NB4 (cell line): ENCODE data around the gene MRPS14.

Experiments used
- DNase-seq: peaks from one replicate; pipeline ENCODE4 v3.0.0; 2010; ENCODE audit warnings: low read depth
- H3K4me3 ChIP-seq: one replicate; pipeline ENCODE4 v1.5.1; 2011; ENCODE audit warnings: mild to moderate bottlenecking, low read depth, low read length, moderate library complexity
- CTCF ChIP-seq: IDR thresholded peaks from one replicate; pipeline ENCODE4 v1.5.1; 2012; ENCODE audit warnings: low read depth, low read length
- MAX ChIP-seq: IDR thresholded peaks from 2 replicates; pipeline ENCODE4 v1.6.1; 2011; ENCODE audit warnings: low read depth, low read length
- MYC ChIP-seq: IDR thresholded peaks from 2 replicates; pipeline ENCODE4 v1.6.1; 2011; ENCODE audit warnings: low read depth, low read length
- POLR2A ChIP-seq: IDR thresholded peaks from 2 replicates; pipeline ENCODE4 v1.6.1; 2011; ENCODE audit warnings: mild to moderate bottlenecking; ENCODE audit not compliant: insufficient read length; ENCODE audit errors: extremely low read depth

MRPS14 gene

GRCh38 chr1:174974711-174975119 is 48.5 kb downstream of the MRPS14 start:
- TF ChIP-seq CTCF: no peak
- no peak for TF ChIP-seq MYC
- no peak for TF ChIP-seq MAX
- TF ChIP-seq POLR2A: no peak

GRCh38 chr1:174971902-174972301 is 51.3 kb downstream of the MRPS14 start:
- H3K4me3 ChIP-seq: no peak overlapping the region
- no peak for TF ChIP-seq CTCF
- TF ChIP-seq POLR2A: no peak
- TF ChIP-seq MYC: no peak
- TF ChIP-seq MAX: no peak
- DNase-seq: no peak

More at GRCh38 chr1:174974711-174975119, 48.5 kb downstream of the MRPS14 start:
- no peak for DNase-seq
- no peak overlapping the region for H3K4me3 ChIP-seq

GRCh38 chr1:174971466-174971865 is 51.8 kb downstream of the MRPS14 start:
- H3K4me3 ChIP-seq: no peak overlapping the region
- no peak for TF ChIP-seq MYC
- TF ChIP-seq MAX: no peak
- no peak for TF ChIP-seq POLR2A
- TF ChIP-seq CTCF: no peak
- DNase-seq: no peak

GRCh38 chr1:174969977-174970376 is 53.2 kb downstream of the MRPS14 start:
- no peak overlapping the region for H3K4me3 ChIP-seq
- no peak for DNase-seq
- TF ChIP-seq MAX (no peak), POLR2A (no peak), CTCF (no peak), MYC (no peak)

GRCh38 chr1:174968750-174969244 is 54.4 kb downstream of the MRPS14 start:
- peak; percentile 64 for DNase-seq
- H3K4me3 ChIP-seq: no peak overlapping the region
- no peak for TF ChIP-seq MAX
- no peak for TF ChIP-seq CTCF
- TF ChIP-seq MYC: no peak
- TF ChIP-seq POLR2A: no peak
